Epithelial cell of esophagus (primary cell): ENCODE data around the gene CDKN3.
"Not testable (repeated sequence)": the region's sequence is repeated elsewhere in the genome, so short reads cannot be mapped to it uniquely, and the experiment has no call there.

Source experiments
- DNase-seq: peaks from one replicate; pipeline ENCODE4 v3.0.0; 2010; ENCODE audit warnings: low read depth
- H3K4me3 ChIP-seq: 2 replicates; pipeline ENCODE4 v1.5.1; 2011; ENCODE audit warnings: mild to moderate bottlenecking, low read length, control low read depth
- CTCF ChIP-seq: IDR thresholded peaks from 2 replicates; pipeline ENCODE4 v1.5.1; 2011; ENCODE audit warnings: low read depth, mild to moderate bottlenecking, low read length, control low read depth, inconsistent platforms; ENCODE audit not compliant: insufficient read depth; ENCODE audit errors: missing control alignments

CDKN3 gene

DNA sequence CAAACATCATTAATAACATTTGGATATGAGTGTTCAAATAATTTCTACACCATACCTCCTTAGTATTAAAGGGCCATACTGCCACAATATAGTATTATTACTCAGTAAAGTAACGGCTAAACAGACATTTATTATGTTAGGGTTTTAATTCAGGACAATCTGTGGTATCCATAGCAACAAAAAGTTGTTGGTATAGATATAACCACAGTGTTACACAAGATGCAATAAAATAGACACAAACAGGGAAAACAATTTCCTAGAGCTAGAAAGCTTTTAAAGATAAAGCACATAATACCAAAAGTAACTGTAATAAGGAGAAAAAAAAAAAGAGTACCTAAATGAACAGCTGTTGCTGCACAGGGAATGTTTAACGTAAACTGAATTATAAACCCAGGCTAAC, 28.3 kb downstream of the CDKN3 start:
- no peak for DNase-seq
- no peak for TF ChIP-seq CTCF
- H3K4me3 ChIP-seq: no peak overlapping the region

DNA sequence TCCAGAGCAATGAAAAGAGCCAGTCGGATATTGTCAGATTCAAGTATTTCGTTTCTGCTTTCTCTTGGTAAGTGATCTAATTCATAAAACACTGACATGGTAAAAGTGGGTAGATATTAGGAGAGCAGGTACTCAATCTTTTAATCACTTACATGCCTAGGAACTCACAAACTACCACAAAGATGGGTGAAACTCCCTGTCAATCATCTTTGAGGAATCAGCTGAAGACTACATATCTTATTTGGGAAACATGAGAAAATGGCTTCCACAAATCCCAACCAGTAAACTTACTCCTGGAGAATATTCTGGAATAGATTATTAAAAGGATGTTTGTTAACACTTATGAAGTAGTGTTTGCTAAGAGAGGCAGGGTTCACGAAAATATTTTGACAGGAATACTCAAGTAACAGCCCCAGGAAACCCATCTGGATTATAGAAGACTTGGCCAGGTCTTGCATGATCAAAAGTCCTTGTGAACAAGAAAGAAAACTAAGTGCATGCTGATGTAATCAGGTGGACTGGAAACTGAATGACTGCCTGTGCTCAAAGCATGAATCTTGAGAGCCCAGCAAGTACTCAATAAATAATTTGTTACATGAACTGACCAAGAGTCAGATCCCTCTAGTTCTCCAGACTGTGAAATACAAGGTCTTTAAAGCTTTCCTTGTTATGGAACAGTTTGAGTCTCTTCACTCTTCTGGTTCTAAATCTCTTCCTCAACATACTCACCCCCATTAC, 28.9 kb downstream of the CDKN3 start:
- H3K4me3 ChIP-seq: no peak overlapping the region
- TF ChIP-seq CTCF: no peak
- no peak for DNase-seq

- no peak for DNase-seq
- no peak for TF ChIP-seq CTCF
- H3K4me3 ChIP-seq: no peak overlapping the region
These were observed 31.1 kb downstream of the CDKN3 start for GRCh38 chr14:54427871-54428270.

GRCh38 chr14:54428527-54428926, 31.7 kb downstream of the CDKN3 start:
- TF ChIP-seq CTCF: no peak
- no peak for DNase-seq
- no peak overlapping the region for H3K4me3 ChIP-seq

DNA sequence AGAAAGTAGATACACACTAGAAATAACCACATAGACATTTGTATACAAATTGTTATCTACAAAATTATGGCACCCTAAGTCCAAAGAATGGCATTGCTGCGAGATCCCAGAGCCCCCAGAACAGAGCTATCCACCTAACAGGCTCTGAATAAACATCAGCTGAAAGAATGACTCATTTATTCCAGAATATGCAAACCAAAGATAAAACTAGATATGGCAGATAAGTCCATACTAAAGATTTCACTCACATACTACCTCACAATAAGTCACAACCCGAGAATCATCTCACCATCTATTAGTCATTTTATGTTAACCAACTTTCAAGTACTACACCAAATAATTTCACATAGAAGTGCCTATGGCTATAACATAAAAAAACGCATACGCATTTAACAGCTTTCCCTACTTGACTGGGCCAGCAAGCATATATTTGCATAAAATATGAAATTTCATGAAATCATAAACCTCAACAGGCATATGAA, 38.7 kb downstream of the CDKN3 start:
- no peak overlapping the region for H3K4me3 ChIP-seq
- peak; percentile 72 for DNase-seq

DNA sequence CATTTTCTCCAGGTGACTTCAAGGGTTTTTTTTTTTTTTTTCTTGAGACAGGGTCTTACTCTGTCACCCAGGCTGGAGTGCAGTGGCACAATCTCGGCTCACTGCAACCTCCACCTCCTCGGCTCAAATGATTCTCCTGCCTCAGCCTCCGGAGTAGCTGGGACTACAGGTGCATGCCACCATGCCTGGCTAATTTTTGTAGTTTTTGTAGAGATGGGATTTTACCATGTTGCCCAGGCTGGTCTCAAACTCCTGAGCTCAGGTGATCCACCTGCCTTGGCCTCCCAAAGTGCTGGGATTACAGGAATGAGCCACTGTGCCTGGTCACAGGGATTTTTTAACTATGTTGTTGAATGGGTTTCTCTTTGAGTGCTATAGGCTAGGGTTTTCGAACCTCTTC, 41.1 kb downstream of the CDKN3 start:
- not testable (repeated sequence) for DNase-seq, H3K4me3 ChIP-seq

More for the DNA sequence above, 38.7 kb downstream of the CDKN3 start:
- no peak for TF ChIP-seq CTCF

DNA sequence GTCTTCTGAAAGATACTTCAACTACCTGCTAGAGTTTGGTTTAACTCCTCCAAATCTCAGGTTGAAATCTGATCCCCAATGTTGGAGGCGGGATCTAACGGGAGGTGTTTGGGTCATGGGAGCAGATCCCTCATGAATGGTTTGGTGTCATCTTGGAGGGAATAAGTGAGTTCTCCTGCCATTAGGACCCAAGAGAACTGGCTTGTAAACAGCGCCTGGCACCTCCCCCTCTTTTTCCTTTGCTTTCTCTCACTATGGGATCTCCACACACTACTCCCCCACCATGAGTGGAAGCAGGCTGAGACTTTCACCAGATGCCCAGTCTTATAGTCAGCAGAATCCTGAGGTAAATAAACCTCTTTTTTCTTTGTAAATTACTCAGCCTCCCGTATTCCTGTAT, 41.9 kb downstream of the CDKN3 start:
- TF ChIP-seq CTCF: no peak
- DNase-seq: no peak
- no peak overlapping the region for H3K4me3 ChIP-seq
